Liver (tissue), 9 donors: ENCODE measurements around the gene KCND2. TPM values are rescaled to one million over a fixed set of nuclear protein-coding genes. Genes with fewer than 3 reads are reported as not detected.

ENCODE experiments used
- DNase-seq: peaks from one replicate; pipeline ENCODE4 v3.0.0-alpha.2; 2017; ENCODE audit warnings: low spot score
- H3K27ac ChIP-seq, 2 donors: one replicate each; pipeline ENCODE4 v1.7.0; 2013; ENCODE audit warnings: inconsistent platforms in 2 of 2, low read length in 2 of 2, control low read depth in 1 of 2, low read depth in 1 of 2, mild to moderate bottlenecking in 1 of 2
- H3K27me3 ChIP-seq, 4 donors: one replicate each; pipeline versions ENCODE4 v1.6.1 to v1.7.0; 2013; ENCODE audit warnings: low read length in 3 of 4, inconsistent platforms in 1 of 4, mild to moderate bottlenecking in 1 of 4, moderate library complexity in 1 of 4; ENCODE audit not compliant: control insufficient read depth in 4 of 4, insufficient read depth in 4 of 4
- H3K36me3 ChIP-seq, 4 donors: one replicate each; pipeline versions ENCODE4 v1.6.1 to v1.7.0; 2013; ENCODE audit warnings: low read length in 3 of 4, mild to moderate bottlenecking in 3 of 4, low read depth in 1 of 4, moderate library complexity in 1 of 4; ENCODE audit not compliant: control insufficient read depth in 4 of 4, insufficient read depth in 3 of 4
- H3K4me1 ChIP-seq, 4 donors: one replicate each; pipeline versions ENCODE4 v1.6.1 to v1.7.0; 2013; ENCODE audit warnings: low read length in 3 of 4, mild to moderate bottlenecking in 3 of 4, moderate library complexity in 1 of 4; ENCODE audit not compliant: control insufficient read depth in 4 of 4, insufficient read depth in 4 of 4
- H3K4me3 ChIP-seq, 3 donors: one replicate each; pipeline versions ENCODE4 v1.6.1 to v1.7.0; 2013; ENCODE audit warnings: low read length in 3 of 3, control low read depth in 1 of 3, low read depth in 1 of 3, mild to moderate bottlenecking in 1 of 3
- H3K9ac ChIP-seq, 2 donors: one replicate each; pipeline ENCODE4 v1.7.0; 2013; ENCODE audit warnings: low read length in 2 of 2, mild to moderate bottlenecking in 2 of 2, moderate library complexity in 2 of 2, control low read depth in 1 of 2, low read depth in 1 of 2
- H3K9me3 ChIP-seq, 4 donors: one replicate each; pipeline versions ENCODE4 v1.6.1 to v1.7.0; 2013; ENCODE audit warnings: low read length in 3 of 4; ENCODE audit not compliant: control insufficient read depth in 4 of 4
- CTCF ChIP-seq: fragments of 150-350 bp; IDR thresholded peaks from 2 replicates; pipeline ENCODE4 v1.5.1; 2017; ENCODE audit warnings: improper control_type of control experiment, low read depth, low read length; ENCODE audit not compliant: missing input control
- EGR1 ChIP-seq, 2 donors: IDR thresholded peaks; 2 replicates each; pipeline ENCODE4 v1.6.1; 2016 to 2018; ENCODE audit warnings: antibody characterized with exemption in 2 of 2, low read depth in 2 of 2
- FOXA1 ChIP-seq: IDR thresholded peaks from 2 replicates; pipeline ENCODE4 v1.6.1; 2016; ENCODE audit warnings: antibody characterized with exemption
- FOXA2 ChIP-seq: IDR thresholded peaks from 2 replicates; pipeline ENCODE4 v1.6.1; 2016; ENCODE audit warnings: antibody characterized with exemption
- HNF4A ChIP-seq, 2 donors: conservative IDR thresholded peaks; 2 replicates each; pipeline ENCODE4 v1.6.1; 2016; ENCODE audit warnings: antibody characterized with exemption in 2 of 2, mild to moderate bottlenecking in 2 of 2
- HNF4G ChIP-seq: IDR thresholded peaks from 2 replicates; pipeline ENCODE4 v1.6.1; 2016; ENCODE audit warnings: antibody characterized with exemption
- JUND ChIP-seq, 2 donors: IDR thresholded peaks; 2 replicates each; pipeline ENCODE4 v1.6.1; 2016; ENCODE audit warnings: antibody characterized with exemption in 2 of 2
- RAD21 ChIP-seq, 2 donors: IDR thresholded peaks; 2 replicates each; pipeline ENCODE4 v1.6.1; 2016; ENCODE audit warnings: antibody characterized with exemption in 2 of 2, mild to moderate bottlenecking in 2 of 2
- REST ChIP-seq: IDR thresholded peaks from 2 replicates; pipeline ENCODE4 v1.6.1; 2016; ENCODE audit warnings: antibody characterized with exemption, mild to moderate bottlenecking
- RXRA ChIP-seq, 2 donors: IDR thresholded peaks; 2 replicates each; pipeline ENCODE4 v1.6.1; 2017 to 2018; ENCODE audit warnings: antibody characterized with exemption in 2 of 2, mild to moderate bottlenecking in 1 of 2
- SP1 ChIP-seq: IDR thresholded peaks from 2 replicates; pipeline ENCODE4 v1.6.1; 2018; ENCODE audit warnings: antibody characterized with exemption, mild to moderate bottlenecking
- TAF1 ChIP-seq: conservative IDR thresholded peaks from 2 replicates; pipeline ENCODE4 v1.6.1; 2016; ENCODE audit warnings: antibody characterized with exemption, mild to moderate bottlenecking
- YY1 ChIP-seq: IDR thresholded peaks from 2 replicates; pipeline ENCODE4 v1.6.1; 2016; ENCODE audit warnings: antibody characterized with exemption, mild to moderate bottlenecking
- ZBTB33 ChIP-seq: IDR thresholded peaks from 2 replicates; pipeline ENCODE4 v1.6.1; 2016; ENCODE audit warnings: antibody characterized with exemption
- WGBS: extraction: QIAGEN DNeasy Blood & Tissue Kit; methylation state at CpG from one replicate; pipeline ENCODE4 v1.1.7; 2013; 5-methylcytosine and 5-hydroxymethylcytosine counted together
- polyA plus RNA-seq, 2 donors: library from polyadenylated mRNA; stranded (reverse) in 1 of 2; unstranded in 1 of 2; fragments of 200-250 nt in 1 of 2; fragments of >200 nt in 1 of 2; fragmentation: Nextera tagmentation in 1 of 2; extraction: Ambion mirVana in 1 of 2; gene quantifications; one replicate each; pipeline versions ENCODE4 v1.2.1 to v1.2.3, GENCODE V29; 2013 to 2015
- total RNA-seq, 2 donors: library from RNA; depleted of rRNA; stranded (reverse); fragments of >200 nt; gene quantifications; one replicate each; pipeline ENCODE4 v1.2.3, GENCODE V29; 2014
- donor health status: healthy.
- donor health status: healthy.
- donor health status: healthy.
- donor health status: healthy.
- donor health status: healthy.

Gene KCND2
- total and polyA plus RNA-seq, 4 donors: 0.02 to 0.22 (median 0.07) TPM

GRCh38 chr7:120716307-120716706, 443.3 kb downstream of the KCND2 start:
- no peak overlapping the region for H3K4me3 ChIP-seq
- H3K9me3 ChIP-seq: no peaks in the 10 kb centered on the region
- no peak for DNase-seq
- no peak overlapping the region for H3K9ac ChIP-seq
- H3K36me3 ChIP-seq: no peaks in the 10 kb centered on the region
- no peaks in the 10 kb centered on the region for H3K27me3 ChIP-seq
- H3K27ac ChIP-seq: no peak overlapping the region
- no peak for TF ChIP-seq TAF1
- TF ChIP-seq SP1: no peak
- TF ChIP-seq HNF4G: no peak
- no peak for TF ChIP-seq HNF4A (conservative IDR thresholded peaks at IDR 0.05)
- TF ChIP-seq FOXA1: no peak
- TF ChIP-seq EGR1 (IDR thresholded peaks at IDR 0.05; ENCODE audit: low read depth in 2 of 2): no peak
- TF ChIP-seq RXRA (IDR thresholded peaks at IDR 0.05): no peak
- no peak for TF ChIP-seq YY1
- no peak for TF ChIP-seq ZBTB33
- no peak for TF ChIP-seq CTCF
- TF ChIP-seq FOXA2: no peak
- no peak for TF ChIP-seq REST
- no peak for TF ChIP-seq RAD21 (IDR thresholded peaks at IDR 0.05)
- no peak for TF ChIP-seq JUND (IDR thresholded peaks at IDR 0.05)
- no peaks in the 10 kb centered on the region for H3K4me1 ChIP-seq
- WGBS: 67% methylated on average over 2 of the region's 2 CpGs

- H3K9me3 ChIP-seq: no peaks in the 10 kb centered on the region
- no peak overlapping the region for H3K4me3 ChIP-seq
- no peaks in the 10 kb centered on the region for H3K27me3 ChIP-seq
- no peak for DNase-seq
- H3K4me1 ChIP-seq: no peaks in the 10 kb centered on the region
- no peak overlapping the region for H3K9ac ChIP-seq
- WGBS: 85% methylated on average over 4 of the region's 4 CpGs
- TF ChIP-seq FOXA1 (no peak), HNF4G (no peak), RXRA (IDR thresholded peaks at IDR 0.05) (no peak), SP1 (no peak)
- H3K27ac ChIP-seq: no peak overlapping the region
- H3K36me3 ChIP-seq: no peaks in the 10 kb centered on the region
Measured at GRCh38 chr7:120717166-120717565, 444.2 kb downstream of the KCND2 start.
